Measurements from ENCODE around the gene GJB4.
"Not testable (repeated sequence)": the region's sequence is repeated elsewhere in the genome, so short reads cannot be mapped to it uniquely, and the experiment has no call there.

The GJB4 gene

DNA sequence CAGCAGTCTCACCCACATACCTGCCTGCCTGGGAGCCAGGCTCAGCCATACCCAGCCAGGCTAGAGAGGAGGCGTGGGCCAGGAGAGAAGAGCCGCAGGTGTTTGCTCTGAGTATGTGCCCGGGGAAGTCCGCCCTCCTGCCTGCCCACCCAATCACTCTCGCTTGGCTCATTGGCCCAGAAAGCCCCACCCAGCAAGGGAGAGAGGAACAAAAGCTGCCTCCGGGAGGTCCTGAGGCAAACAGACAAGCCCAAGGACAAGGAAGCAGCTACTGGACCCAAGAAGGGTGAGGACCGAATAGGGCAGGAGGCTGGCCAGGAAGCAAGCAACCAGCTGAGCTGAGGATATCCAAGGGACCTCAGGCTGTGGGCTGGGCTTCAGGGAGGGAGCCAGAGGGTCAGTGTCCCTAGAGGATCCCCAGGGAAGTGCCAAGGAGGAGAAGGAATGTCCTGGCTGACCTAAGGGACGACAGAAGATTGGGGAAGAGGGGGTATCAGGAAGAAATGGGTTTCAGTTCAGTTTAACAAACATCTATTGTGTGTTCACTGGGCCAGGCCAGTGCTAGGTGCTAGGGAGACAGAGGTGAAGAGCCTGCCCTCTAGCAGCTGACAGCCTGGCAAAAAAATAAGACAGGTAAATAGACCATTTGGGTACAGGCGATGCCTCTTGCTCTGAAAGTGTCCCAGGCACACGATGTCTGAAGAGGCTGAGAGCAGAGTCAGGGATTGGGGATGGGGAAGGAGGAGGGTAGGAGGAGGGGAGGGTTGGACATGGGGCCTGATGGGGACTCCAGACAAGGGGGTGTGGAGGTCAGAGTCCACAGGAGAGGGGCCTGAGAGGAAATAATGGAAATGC is at the start of gene GJB4:
Gene GJB4 (plus strand): TSS at position 238 of the 855 bp plus-strand sequence. CDS start 1,515 bp downstream, outside the sequence.
- DNase-seq (ENCODE audit: low read depth in 3 of 3): no peak

DNA sequence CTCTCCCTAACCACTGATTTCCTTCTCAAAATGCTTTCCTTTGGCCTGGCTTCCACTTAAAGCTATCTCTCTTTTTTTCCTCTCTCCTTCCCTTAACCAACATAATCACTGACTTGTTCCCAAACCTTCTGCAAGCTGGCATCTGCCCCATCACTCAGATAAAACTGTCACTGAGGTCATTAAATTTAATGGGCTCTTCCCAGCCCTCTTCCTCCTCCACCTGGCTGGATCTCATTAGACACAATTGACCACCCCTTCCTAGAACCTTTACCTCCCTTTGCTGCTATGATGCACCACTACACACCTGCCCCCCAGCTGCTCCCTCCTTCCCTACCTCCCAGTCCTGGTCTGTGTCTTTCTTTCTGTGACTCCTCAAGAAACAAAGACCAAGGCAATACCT is 48.7 kb upstream of the GJB4 start:
- DNase-seq (ENCODE audit: low read depth in 3 of 3): no peak

DNA sequence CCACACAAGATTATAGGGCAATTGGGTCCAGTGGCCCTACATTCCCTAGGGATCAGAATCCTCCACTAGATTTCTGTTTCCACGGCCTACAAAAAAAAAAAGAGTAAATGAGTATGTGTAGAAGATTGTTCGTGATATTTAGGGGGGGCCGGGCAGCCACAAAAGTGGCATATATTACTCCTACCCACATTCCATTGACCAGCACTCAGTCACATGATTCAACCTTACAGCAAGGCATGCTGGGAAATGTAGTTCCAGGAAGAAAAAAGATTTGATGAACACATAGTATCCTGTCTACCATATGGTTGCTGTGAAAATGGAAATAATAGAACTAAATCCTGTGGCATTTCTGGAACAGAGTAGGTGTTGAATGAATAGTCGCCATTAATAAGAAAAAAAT is 48.1 kb upstream of the GJB4 start:
- no peak for DNase-seq (ENCODE audit: low read depth in 3 of 3)

DNA sequence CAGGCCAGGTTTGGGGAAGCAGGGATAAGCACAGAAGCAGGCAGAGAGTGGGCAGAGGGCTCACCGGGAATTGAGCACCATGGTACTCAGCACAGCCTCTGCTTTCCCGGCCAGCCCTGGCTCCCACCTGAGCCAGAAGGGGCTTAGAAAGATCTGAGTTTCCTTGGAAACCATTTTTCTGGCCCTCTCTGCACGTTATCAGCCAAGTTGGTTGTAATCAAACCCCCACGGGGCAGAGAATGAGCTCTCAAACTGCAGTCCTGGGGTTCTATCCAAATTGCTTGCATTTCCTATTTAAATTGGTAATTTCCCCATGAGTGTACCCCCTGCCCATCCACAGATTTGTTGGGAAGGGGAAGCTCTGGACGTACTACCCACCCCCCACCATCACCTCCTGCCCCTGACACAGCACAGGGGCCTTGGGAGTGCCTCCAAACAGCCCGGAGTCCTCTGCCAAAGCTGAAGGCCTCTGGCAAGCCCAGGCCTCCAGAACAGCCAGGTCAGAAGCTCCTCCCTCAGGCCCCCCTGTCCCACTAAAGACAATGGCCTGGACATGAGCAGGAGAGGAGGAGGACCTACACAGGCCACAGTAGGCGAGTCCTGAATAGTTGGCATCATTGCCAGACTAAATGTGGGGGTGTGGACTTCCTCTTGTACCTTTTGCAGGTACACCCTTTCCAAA is 47.4 kb upstream of the GJB4 start:
- DNase-seq (ENCODE audit: low read depth in 3 of 3): no peak

DNA sequence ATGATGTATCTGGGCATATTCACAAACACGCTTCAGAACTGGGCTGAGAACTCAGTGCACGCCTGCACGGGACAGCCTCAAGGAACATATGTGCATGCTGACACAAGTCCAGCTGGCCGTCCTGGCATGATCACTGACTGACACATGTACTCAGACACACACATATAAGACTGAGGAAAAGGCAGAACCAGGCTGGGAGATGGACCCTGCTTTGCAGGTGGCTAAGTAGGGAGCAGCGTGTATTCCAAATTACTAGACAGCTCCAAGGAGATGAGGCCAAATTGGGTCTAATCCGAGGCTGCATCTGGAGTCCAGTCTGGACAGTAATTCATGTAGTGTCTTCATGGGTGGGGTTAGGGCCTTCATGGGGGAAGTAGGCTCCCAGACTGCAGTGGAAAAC is 46.1 kb upstream of the GJB4 start:
- DNase-seq (ENCODE audit: low read depth in 3 of 3): no peak

GRCh38 chr1:34714386-34714785 is 45.2 kb upstream of the GJB4 start:
- DNase-seq (ENCODE audit: low read depth in 3 of 3): no peak

- no peak for DNase-seq (ENCODE audit: low read depth in 3 of 3)
These were observed 44.4 kb upstream of the GJB4 start for GRCh38 chr1:34715139-34715538.

DNA sequence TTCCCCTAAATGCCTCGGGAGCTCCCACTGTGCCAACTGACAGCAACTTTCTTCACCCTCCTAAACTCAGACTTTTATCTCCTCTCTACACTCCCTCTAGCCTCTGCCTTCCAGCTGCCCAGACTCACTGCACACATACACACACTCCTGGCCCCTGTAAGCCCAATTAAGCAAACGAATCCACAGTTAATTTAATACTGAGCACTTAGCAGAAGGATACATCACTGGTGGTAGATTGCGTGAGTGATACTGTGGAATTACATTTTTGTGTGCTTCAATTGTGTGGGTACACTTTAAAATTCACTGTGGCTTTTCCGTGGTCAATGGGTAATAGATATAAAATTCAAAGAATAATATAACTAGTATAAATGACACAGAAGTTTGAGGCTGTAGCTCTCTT is 38.3 kb upstream of the GJB4 start:
- no peak for DNase-seq (ENCODE audit: low read depth in 3 of 3)

DNA sequence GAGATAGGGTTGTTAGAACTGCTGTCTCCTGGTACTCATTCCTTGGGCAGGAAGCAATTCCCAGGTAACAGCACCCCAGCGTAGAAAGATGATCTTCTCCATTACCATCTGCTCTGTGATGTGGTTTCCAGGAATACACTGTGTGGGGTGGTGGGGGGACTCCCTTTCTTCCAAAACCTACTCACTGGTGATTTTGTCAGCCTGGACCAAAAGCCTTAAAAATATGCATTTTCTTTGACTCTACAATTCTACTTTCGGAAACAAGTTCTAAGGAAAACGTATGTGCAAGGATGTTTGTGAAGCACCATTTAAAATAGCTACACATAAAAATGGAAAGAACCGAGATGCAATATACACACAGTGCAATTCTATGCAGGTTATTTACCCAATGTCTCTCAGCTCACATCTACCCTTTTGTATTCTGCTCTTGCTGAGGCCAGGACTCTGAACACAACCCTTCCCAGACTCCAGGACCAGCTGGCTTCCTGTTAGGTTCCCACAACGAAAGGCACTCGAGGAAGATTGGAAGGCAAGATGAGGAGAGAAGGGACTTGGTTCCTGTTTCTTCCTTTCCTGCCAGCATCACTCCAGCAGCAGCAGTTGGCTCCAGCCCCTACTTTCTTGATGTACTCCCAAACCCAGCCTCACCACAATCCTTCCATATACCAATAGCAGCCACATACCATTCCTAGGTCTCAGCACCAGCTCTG is 37.7 kb upstream of the GJB4 start:
- no peak for DNase-seq (ENCODE audit: low read depth in 3 of 3)

GRCh38 chr1:34726861-34727260 is 32.7 kb upstream of the GJB4 start:
- DNase-seq (ENCODE audit: low read depth in 3 of 3): no peak

- DNase-seq (ENCODE audit: low read depth in 3 of 3): no peak
These were observed 29.1 kb upstream of the GJB4 start for GRCh38 chr1:34730485-34730884.

DNA sequence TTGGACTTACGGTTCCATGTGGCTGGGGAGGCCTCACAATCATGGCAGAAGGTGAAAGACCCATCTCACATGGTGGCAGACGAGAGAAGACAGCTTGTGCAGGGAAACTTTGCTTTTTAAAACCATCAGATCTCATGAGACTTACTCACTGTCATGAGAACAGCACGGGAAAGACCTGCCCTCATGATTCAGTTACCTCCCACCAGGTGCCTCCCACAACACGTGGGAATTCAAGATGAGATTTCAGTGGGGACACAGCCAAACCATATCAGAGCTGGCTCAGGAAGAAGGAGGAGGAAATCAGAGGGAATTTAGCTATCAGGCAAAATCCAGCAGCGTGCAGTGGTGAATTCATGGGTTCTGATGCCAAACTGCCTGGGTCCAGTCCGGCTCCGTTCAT is 26.7 kb upstream of the GJB4 start:
- DNase-seq (ENCODE audit: low read depth in 3 of 3): not testable (repeated sequence)

DNA sequence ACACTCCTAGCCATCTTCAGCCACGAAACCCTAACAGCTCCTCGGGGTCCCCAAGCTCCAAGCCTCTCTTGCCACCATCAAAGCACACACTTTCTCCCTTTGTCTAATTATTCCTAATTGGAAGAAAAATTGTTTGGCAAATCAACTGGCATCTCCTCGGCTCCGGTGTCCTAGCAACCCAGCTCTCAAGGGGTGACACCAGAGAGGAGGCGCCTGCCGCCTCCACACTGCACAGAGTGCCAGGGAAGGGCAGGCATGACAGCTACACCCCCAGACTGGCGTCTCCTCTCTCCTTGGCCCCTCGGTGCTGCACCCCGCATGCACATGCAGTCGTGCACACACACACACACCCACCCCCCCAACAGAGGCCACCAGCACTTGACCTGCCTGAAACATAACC is 22.8 kb upstream of the GJB4 start:
- no peak for DNase-seq (ENCODE audit: low read depth in 3 of 3)

DNA sequence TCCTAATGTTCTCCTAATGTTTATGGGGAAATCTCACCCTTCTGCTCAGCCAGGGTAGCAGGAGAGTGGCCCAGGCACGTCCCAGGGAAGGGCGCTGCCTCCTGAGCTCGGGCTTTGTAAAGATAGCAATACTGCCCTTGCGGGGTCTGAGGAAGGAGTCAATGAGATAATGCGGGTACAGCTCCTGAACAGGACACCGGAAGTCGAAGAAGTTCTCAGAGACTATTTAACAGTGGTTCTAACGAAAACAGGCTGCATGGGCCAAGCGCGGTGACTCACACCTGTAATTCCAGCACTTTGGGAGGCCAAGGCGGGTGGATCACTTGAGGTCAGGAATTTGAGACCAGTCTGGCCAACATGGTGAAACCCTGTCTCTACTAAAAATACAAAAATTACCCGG is 22.3 kb upstream of the GJB4 start:
- DNase-seq (ENCODE audit: low read depth in 3 of 3): not testable (repeated sequence)

GRCh38 chr1:34739613-34740012 is 19.9 kb upstream of the GJB4 start:
- DNase-seq (ENCODE audit: low read depth in 3 of 3): no peak

GRCh38 chr1:34740161-34740868 is 19.2 kb upstream of the GJB4 start:
- DNase-seq (ENCODE audit: low read depth in 3 of 3): no peak

- peak; percentile 56 to 79 (median 63) for DNase-seq (ENCODE audit: low read depth in 3 of 3)
These were observed 16.8 kb upstream of the GJB4 start for GRCh38 chr1:34742667-34743270.

GRCh38 chr1:34743775-34744174 is 15.8 kb upstream of the GJB4 start:
- no peak for DNase-seq (ENCODE audit: low read depth in 3 of 3)

- no peak for DNase-seq (ENCODE audit: low read depth in 3 of 3)
These were observed 14.7 kb upstream of the GJB4 start for GRCh38 chr1:34744851-34745250.

- no peak for DNase-seq (ENCODE audit: low read depth in 3 of 3)
These were observed 13.9 kb upstream of the GJB4 start for GRCh38 chr1:34745666-34746065.

DNA sequence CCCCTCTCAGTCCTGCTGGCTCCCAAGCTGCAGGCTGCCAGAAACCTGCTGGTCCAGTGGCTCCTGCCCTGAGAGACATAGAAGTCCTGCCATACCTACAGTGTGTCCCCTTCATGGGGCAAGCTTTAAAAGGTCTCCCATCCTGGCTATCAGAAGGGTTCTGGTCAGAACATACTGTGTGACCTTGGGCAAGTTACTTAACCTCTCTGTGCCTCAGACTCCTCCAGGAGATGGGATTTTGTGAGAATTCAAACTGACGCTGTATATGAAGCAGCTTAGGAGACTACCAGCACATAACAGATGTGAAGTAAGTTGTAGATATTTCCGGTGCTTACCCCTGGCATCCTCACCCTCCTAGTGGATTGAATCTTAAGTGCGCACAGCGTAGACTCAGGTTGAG is 13.4 kb upstream of the GJB4 start:
- no peak for DNase-seq (ENCODE audit: low read depth in 3 of 3)

Data from stimulated activated CD4-positive, alpha-beta T cell treated with anti-CD3 and anti-CD28 coated beads, TNF-alpha, amount 100 ng/mL, for 24 hours (primary cell).